ENCODE results near the gene FTO. TPM values are rescaled to one million over a fixed set of nuclear protein-coding genes. Genes with fewer than 3 reads are reported as not detected.

FTO gene
- total and polyA plus RNA-seq, 2 of the 13 experiments (the other 11 are each of a cell fraction or from before 2014, with no cell fraction given) = 41.6 to 55.8 TPM

DNA sequence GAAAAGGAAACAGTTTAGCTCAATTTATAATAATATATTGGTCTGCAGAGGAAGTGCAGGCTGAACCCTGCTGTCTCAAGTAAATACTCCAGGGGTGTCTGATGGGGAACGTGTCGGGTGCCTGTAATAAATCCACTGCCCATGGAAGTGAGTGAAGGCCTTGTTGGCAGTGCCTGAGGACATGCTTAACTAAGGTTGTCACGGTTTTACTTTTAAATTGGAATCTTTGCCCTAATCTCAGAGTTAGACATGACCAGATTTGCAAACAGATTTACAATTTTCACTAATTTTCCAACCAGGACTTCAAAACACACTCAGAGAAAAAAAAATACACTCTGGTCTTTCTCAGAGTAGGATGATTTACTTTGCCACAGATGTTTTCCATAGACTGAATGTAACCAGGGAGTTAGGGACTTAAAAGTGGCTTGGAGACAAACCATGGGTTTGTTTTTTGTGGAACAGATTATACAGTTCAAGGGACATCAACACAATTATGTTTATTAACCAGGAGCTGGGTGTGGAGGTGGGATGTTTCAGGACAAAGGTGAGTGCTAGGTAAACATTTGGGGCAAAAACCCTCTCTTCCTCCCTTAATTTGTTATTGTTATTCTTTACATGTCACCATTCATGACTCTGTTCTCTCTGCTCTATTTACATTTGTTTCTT is 144.5 kb downstream of the FTO start (continued):
- TF ChIP-seq, protein P1, sequence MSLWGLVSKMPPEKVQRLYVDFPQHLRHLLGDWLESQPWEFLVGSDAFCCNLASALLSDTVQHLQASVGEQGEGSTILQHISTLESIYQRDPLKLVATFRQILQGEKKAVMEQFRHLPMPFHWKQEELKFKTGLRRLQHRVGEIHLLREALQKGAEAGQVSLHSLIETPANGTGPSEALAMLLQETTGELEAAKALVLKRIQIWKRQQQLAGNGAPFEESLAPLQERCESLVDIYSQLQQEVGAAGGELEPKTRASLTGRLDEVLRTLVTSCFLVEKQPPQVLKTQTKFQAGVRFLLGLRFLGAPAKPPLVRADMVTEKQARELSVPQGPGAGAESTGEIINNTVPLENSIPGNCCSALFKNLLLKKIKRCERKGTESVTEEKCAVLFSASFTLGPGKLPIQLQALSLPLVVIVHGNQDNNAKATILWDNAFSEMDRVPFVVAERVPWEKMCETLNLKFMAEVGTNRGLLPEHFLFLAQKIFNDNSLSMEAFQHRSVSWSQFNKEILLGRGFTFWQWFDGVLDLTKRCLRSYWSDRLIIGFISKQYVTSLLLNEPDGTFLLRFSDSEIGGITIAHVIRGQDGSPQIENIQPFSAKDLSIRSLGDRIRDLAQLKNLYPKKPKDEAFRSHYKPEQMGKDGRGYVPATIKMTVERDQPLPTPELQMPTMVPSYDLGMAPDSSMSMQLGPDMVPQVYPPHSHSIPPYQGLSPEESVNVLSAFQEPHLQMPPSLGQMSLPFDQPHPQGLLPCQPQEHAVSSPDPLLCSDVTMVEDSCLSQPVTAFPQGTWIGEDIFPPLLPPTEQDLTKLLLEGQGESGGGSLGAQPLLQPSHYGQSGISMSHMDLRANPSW (CRISPR knock-in tag; IDR thresholded peaks at IDR 0.05; ENCODE audit: borderline replicate concordance) = 0 out of 2 replicates have a peak, but pooled peaks have one; percentile 37
- peak; percentile 70 for TF ChIP-seq TCF7 (IDR thresholded peaks at IDR 0.05; ENCODE audit: low read depth)
- TF ChIP-seq ERF (CRISPR knock-in tag; IDR thresholded peaks at IDR 0.05) = 0 out of 2 replicates have a peak, but pooled peaks have one; percentile 26
- peak; percentile 34; the same call in 1 of the 2 replicates for TF ChIP-seq ZNF878 (CRISPR knock-in tag; IDR thresholded peaks at IDR 0.05)

DNA sequence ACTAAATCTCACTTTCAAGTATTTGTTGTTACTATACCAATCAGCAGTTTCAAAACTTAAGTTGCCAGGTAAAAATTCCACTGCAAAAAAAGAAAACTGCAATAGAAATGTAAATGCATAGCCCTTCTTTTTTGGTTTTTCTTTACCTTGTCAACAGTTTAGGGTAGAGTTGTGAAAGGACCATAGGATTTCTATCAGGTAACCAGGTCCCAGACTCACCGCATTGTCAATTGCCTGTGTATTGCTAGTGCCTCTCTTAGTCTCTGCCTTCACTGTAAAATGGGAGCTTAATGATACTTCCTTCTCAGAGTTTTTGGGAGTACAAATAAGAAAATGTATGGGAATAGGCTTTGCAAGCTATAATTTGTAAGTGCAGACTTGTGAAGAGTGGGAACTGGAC is 145.0 kb downstream of the FTO start:
- no peak for DNase-seq (ENCODE audit: low spot score)
- BruUV-seq (replicated peaks) = no TSS peak
- Histone ChIP-seq H3K4me2 (ENCODE audit: low read depth, low read length) (peak overlapping the region; percentile 63), H3K4me1 (ENCODE audit: insufficient read depth, low read length) (peaks cover 36% of the 10 kb centered on the region), H3K9ac (ENCODE audit: insufficient read depth, low read depth, low read length) (no peak overlapping the region), H3K36me3 (replicated peaks in 1 of 2; ENCODE audit: control insufficient read depth in 1 of 2, insufficient read depth in 2 of 2, low read length in 2 of 2) (no peaks in the 10 kb centered on the region), H3K4me3 (replicated peaks in 1 of 3; ENCODE audit: insufficient read depth in 1 of 3, low read depth in 2 of 3, low read length in 3 of 3) (no peak overlapping the region), H4K20me1 (ENCODE audit: insufficient read depth, low read length) (no peaks in the 10 kb centered on the region), H3K27me3 (ENCODE audit: control insufficient read depth in 1 of 2, insufficient read depth in 2 of 2, low read length in 2 of 2) (no peaks in the 10 kb centered on the region), H3K79me2 (ENCODE audit: insufficient read depth, low read length) (no peaks in the 10 kb centered on the region), H2AFZ (ENCODE audit: low read length) (no peak overlapping the region), H3K27ac (ENCODE audit: extremely low read length, insufficient read depth, low read length) (peak overlapping the region; percentile 69), H3K9me3 (ENCODE audit: low read length) (no peaks in the 10 kb centered on the region)
- no peak for FAIRE-seq
- intact Hi-C loops (cut with micrococcal nuclease; ENCODE audit: unreplicated experiment) = no loop called here
- CTCF ChIA-PET (ENCODE audit: low intra/inter-chr PET ratio, low total read pairs) = no interaction called here
- in situ Hi-C loops (cut with HindIII; ENCODE audit: extremely low pct_ligation_motif_present, low pct_unique_long_range_greater_than_20kb) = no loop called here
- ATAC-seq = peak; percentile 79
- WGBS (ENCODE audit: low lambda C conversion rate) = 79% methylated on average over 1 of the region's 1 CpG
- POLR2A ChIA-PET = no interaction called here
- TF ChIP-seq GMEB1 (CRISPR knock-in tag; IDR thresholded peaks at IDR 0.05; ENCODE audit: borderline replicate concordance) = no peak
- 0 out of 2 replicates have a peak, but pooled peaks have one; percentile 4 for TF ChIP-seq ZNF609 (CRISPR knock-in tag; IDR thresholded peaks at IDR 0.05; ENCODE audit: borderline replicate concordance)
- TF ChIP-seq KDM1A (CRISPR knock-in tag; IDR thresholded peaks at IDR 0.05) = no peak
- TF ChIP-seq MTA1 (CRISPR knock-in tag; IDR thresholded peaks at IDR 0.05; ENCODE audit: borderline replicate concordance) = no peak
